GM18951 (cell line): ENCODE data around the gene SIDT1.

Experiments used
- POLR2A ChIP-seq: IDR thresholded peaks from 4 replicates; pipeline ENCODE4 v1.6.1; 2011; ENCODE audit warnings: mild to moderate bottlenecking; ENCODE audit not compliant: insufficient read length, insufficient read depth; ENCODE audit errors: extremely low read depth
- in situ Hi-C: fragments of 300-500 bp; cut with MboI; formaldehyde crosslinking; loops from one replicate; pipeline ENCODE4 v1.12.0; 2022; ENCODE audit warnings: low sequenced_read_pairs, mixed read lengths, inconsistent platforms; ENCODE audit not compliant: unreplicated experiment

SIDT1 gene

DNA sequence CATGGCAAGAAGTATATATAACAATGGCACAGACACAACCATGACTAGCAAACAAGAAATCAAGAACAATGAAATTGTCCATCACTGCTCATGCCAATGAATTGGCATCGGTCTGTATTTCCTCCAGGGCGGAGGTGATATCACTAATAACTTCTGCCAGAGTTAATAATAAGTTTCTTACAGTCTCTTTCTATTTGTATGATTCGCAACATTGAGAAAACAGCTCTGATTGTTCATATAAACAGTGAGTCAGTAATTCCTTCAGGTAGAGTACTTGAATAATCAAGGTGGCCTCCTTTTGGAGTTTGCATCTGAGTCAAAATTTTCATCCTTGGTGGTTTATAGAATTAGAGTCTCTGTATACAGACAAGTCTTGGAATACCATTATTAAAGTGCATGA is 9.1 kb upstream of the SIDT1 start:
- in situ Hi-C loops, result no loop called here
- TF ChIP-seq POLR2A, result no peak

GRCh38 chr3:113532698-113533533 is 561 bp downstream of the SIDT1 start:
- TF ChIP-seq POLR2A, result peak; percentile 45
- in situ Hi-C loops, result no loop called here

GRCh38 chr3:113533534-113533892 is 1.2 kb downstream of the SIDT1 start:
- in situ Hi-C loops, result no loop called here
- TF ChIP-seq POLR2A, result no peak

DNA sequence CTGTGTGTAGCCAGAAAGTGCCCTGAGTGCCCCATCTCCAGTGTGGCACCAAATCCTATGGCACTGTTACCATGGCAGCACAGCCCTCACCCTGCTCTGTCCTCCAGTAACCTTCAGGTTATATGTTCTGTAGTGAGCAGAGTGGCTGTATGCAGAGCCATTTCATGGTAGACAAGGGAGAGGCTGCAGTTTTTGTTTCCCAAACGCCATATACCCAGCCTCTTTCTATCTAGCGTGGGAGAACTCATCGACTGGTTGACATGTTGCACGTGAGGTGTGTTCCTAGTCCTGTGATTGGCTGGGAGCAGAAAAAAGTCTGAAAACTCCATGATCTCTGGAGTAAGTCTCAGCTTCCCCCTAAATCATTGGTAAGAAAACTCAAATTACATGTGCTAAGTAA is 2.0 kb downstream of the SIDT1 start:
- in situ Hi-C loops, result no loop called here

GRCh38 chr3:113535898-113536297 is 3.5 kb downstream of the SIDT1 start:
- no peak for TF ChIP-seq POLR2A
- in situ Hi-C loops, result no loop called here

More for the DNA sequence above, 2.0 kb downstream of the SIDT1 start:
- no peak for TF ChIP-seq POLR2A

- in situ Hi-C loops, result no loop called here
- no peak for TF ChIP-seq POLR2A
These were observed 4.3 kb downstream of the SIDT1 start for GRCh38 chr3:113536627-113537101.

GRCh38 chr3:113537155-113537554 is 4.8 kb downstream of the SIDT1 start:
- no peak for TF ChIP-seq POLR2A
- in situ Hi-C loops, result no loop called here

- in situ Hi-C loops, result no loop called here
- TF ChIP-seq POLR2A, result no peak
These were observed 9.2 kb downstream of the SIDT1 start for GRCh38 chr3:113541519-113541918.

- in situ Hi-C loops, result no loop called here
- no peak for TF ChIP-seq POLR2A
These were observed 13.2 kb downstream of the SIDT1 start for GRCh38 chr3:113545594-113545993.

DNA sequence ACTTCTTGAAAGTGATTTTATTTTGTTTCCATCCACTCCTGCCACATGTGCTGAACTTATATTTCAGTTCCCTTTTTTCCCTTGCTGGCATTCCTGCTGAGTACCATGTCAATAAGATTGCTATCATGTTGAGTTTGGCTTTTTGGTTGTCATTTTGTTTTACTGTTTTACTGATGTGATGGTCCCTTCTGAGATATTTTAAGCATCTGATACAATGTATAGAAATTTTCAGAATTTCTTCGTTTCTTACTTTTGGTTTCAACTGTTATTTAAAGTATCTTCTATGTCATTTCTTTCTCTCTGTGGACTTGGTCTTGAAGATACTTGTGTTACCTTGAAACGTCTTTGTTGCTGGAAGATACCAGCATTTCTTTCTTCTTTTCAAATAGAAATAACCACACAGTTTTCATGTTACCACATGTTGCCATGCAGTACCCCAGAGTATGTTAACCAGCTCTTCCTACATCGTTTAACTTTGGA is 14.1 kb downstream of the SIDT1 start:
- in situ Hi-C loops, result no loop called here
- no peak for TF ChIP-seq POLR2A

DNA sequence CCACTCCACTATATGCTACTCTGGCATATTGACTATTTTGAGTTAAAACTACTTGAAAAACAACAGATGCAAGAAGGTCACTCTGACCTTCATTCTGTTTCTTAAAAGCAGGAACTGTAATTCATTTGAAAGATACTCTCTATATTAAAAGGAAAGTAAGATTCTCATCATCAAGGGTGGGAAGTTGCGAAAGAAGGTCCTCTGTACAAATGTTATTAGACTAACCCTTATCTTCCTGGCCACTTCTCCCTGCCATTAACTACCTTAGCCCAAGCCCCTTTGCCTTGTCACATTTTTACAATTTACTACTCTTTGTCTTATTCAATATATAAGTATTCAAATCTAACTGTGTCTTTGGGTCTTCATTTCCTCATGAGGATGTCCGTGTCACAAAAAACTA is 16.1 kb downstream of the SIDT1 start:
- in situ Hi-C loops, result no loop called here
- TF ChIP-seq POLR2A, result no peak

DNA sequence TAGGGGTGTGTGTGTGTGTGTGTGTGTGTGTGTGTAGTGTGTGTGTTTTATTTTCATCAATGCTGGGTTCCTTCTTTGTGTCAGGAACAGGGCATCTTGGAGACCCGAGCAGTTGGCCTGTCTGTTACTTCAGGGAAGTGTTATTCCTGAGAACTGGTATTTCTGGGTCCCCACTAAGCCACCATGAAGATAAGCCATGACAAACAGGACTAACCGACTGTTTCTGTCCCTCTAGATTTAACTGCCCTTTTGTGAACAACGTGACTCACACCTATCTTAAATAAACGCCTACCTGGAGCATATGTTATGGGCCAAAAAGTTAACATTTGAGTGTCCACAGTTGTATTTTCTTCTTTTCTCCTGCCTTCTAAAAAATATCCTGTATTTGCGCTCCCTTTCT is 19.5 kb downstream of the SIDT1 start:
- in situ Hi-C loops, result no loop called here
- TF ChIP-seq POLR2A, result no peak

GRCh38 chr3:113552851-113553250 is 20.5 kb downstream of the SIDT1 start:
- in situ Hi-C loops, result no loop called here
- TF ChIP-seq POLR2A, result no peak

DNA sequence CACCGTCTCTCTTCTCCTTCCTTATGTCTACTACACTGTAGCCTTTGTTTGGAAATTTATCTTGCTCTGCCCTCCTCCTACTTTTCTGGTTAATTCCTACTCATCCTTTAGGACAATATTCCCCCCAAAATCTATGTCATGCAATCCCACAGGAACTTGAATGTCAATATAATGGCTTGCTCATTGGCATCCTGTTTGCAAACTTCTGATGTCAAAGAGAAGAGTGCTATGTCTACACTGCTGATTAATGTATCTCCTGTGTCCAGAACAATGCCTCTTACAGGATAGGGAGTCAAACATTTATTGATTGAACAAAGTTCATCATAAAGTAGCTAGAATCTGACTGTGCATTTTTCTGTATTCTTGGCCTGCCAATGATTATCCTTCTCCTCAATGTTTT is 22.8 kb downstream of the SIDT1 start:
- TF ChIP-seq POLR2A, result no peak
- in situ Hi-C loops, result no loop called here

GRCh38 chr3:113556316-113556945 is 24.1 kb downstream of the SIDT1 start:
- no peak for TF ChIP-seq POLR2A
- in situ Hi-C loops, result no loop called here
